ENCODE measurements around the gene PROS1. TPM values are rescaled to one million over a fixed set of nuclear protein-coding genes. Genes with fewer than 3 reads are reported as not detected.
"Not testable (repeated sequence)": the region's sequence is repeated elsewhere in the genome, so short reads cannot be mapped to it uniquely, and the experiment has no call there.

PROS1 gene
- total RNA-seq, 1 donor from 2014 or later, result 12.2 TPM

DNA sequence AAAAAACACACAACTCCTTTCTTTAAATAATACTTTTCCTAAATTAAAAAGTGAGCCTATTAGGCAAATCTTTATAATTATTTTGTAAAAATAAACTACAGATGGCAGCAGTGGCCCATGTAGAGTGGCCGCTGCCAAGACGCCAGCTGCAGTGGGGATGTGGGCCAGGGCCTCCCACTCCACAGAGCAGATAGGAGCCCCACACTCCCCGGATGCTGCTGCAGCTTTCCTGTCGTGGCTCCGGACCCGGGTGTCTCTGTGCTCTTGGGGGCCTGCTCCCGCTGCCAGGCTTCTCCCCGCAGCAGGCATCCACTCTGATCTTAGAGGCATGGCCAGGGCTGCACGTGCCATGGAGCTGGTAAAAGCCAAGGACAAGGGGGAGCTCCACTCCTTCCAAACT lies 67.5 kb downstream of the PROS1 start:
- no peak for FAIRE-seq
- no peak for DNase-seq (ENCODE audit: low spot score in 2 of 2)

DNA sequence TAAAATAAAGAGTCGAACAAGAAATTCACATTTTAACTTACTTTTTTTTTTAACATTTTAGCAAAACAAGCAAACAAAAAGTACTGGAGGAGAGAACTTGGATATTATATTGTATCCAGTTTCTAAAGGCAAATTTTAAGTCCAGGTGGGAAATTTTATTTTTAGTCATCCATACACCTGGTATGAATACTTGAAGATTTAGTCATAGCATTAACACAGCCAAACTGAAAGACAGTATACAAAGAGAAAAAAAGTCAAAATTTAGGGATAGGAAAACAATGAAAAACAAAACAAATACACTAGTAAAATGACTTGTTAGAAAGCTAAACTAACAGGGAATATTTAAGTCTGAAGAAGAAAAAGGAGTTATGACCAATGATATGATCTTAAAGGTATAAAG lies 69.1 kb downstream of the PROS1 start:
- FAIRE-seq, result no peak

DNA sequence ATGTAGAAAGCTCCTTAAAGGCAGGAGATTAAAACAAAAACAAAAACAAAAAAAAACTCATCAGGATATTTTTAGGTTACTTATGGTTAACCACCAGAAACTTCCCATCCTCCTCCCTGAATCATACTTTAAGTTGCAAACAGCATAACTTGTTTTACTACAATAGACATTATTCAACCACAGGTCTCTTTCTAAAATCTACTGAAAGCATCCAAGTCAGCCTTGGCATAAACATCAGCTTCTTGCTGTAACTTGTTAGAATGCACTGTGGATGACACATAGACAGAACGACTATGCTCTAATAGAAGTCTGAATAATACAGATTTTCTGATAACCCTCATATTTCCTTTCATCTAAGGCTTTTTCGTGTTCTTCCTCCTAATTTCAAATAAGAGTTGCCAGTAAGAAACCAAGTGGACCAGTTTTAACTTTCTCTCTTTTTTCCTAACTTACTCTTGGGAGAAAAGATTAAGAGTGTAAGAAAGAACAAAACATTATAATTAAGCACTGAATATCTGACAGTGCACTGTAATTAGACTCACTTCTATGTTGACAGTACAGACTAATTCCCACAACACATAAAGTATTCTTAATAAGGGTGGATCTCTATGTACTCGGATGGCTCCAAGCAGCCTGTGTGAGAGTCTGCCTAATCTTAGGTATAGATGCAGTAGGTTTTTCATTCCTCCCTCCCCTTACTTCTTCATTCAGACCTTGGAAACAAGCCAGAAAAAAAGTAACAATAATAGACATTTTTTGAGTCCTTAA lies 95.3 kb downstream of the PROS1 start:
- not testable (repeated sequence) for DNase-seq (ENCODE audit: low spot score in 2 of 2); FAIRE-seq

More for the DNA sequence above, 69.1 kb downstream of the PROS1 start:
- DNase-seq (ENCODE audit: low spot score in 2 of 2), result no peak

DNA sequence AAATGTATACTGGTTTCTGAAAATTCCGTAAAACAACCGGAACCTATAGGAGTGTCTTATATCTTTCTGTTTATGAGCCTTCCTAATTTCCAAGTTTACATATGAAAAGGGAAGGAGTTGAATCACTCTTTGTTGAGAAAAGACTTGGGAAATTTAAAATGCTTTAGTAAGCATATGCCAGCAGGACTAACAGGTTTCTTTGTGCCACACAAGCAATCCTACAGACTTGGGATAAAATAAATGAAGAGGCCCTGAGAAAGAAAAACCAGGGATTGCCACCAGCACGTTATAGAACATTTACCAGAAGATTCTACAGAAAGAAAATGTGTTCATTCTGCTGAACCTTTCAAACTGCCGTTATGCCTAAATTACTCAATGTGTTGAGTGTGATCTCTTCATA lies 96.3 kb downstream of the PROS1 start:
- not testable (repeated sequence) for DNase-seq (ENCODE audit: low spot score in 2 of 2); FAIRE-seq

DNA sequence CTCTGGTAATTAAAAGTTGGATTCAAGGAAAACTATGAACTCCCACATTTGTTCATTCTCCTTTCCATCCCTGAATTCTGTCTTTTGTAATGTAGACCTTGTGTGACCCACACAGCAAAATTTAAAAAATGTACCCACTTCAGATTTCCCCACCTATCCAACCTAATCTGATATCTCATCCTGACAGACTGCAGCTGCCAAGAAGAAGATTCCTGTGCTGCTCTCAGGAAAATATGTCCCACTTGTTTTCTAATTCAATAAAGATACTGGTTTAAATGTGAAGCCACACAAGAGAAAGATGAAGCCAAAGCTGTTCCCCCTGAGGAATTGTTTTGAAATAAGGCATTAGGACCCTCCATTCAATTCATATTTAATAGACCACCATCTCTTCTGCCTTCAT lies 100.3 kb downstream of the PROS1 start:
- not testable (repeated sequence) for FAIRE-seq

DNA sequence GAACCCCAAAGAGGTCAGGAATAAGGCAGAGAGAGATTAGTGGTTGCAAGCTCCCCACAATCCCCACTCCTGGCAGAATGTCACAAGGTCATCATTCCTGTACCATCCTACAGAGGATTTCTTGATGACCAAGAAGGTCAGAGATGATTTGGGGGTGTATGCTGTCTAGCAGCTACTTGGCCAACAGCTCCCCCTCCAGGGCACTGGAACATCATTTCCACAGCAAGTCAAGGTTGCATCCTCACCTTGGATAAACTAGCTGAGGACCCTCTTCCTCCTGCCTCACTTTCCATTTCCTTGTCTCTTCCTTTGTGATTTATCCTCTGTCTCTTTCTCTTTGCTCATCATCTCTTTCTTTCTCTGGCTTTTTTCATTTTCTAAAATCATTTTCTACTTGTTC lies 106.3 kb downstream of the PROS1 start:
- FAIRE-seq, result no peak
- DNase-seq (ENCODE audit: low spot score in 2 of 2), result no peak

More for the DNA sequence above, 100.3 kb downstream of the PROS1 start:
- not testable (repeated sequence) for DNase-seq (ENCODE audit: low spot score in 2 of 2)

DNA sequence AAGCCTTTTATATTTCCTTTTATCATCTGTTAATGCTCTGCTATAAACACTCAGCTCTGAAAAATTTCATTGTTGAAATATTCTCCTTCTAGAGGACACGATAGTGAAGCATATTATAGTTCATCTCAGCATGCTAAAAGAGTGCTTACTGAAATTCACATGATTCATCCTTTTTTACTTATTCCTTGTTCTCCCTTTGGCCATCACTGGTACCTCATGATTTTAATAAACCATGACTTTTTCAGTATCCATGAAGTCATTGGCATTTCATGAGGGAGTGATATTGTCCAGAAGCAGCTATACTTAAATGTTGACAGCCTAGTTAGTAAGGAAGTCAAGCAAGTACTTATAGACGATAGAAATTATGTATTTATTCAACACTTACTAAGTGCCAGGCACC lies 112.7 kb downstream of the PROS1 start:
- FAIRE-seq, result no peak
- no peak for DNase-seq (ENCODE audit: low spot score in 2 of 2)

DNA sequence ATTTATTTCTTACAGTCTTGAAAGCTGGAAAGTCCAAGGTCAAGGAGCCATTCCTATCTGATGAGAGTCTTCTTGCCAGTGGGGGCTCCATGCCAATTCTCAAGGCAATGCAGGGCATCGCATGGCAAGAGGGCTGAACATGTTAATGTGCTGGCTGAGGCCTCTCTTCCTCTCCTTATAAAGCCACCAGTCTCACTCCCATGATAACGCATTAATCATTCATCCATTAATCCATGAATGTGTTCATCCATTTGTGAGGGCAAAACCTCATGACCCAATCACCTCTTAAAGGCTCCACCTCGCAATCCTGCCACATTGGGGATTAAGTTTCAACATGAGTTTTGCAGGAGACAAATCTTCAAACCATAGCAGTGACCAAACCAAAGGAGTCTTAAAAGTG lies 118.3 kb downstream of the PROS1 start:
- DNase-seq (ENCODE audit: low spot score in 2 of 2) (no peak), FAIRE-seq (no peak)

DNA sequence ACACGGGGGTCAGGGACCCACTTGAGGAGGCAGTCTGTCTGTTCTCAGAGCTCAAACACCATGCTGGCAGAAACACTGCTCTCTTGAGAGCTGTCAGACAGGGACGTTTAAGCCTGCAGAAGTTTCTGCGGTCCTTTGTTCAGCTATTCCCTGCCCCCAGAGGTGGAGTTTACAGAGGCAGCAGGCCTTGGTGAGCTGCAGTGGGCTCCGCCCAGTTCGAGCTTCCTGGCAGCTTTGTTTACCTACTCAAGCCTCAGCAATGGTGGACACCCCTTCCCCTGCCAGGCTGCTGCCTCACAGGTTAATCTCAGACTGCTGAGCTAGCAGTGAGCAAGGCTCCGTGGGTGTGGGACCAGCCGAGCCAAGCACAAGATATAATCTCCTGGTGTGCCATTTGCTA lies 121.5 kb downstream of the PROS1 start:
- FAIRE-seq; DNase-seq (ENCODE audit: low spot score in 2 of 2): not testable (repeated sequence)

DNA sequence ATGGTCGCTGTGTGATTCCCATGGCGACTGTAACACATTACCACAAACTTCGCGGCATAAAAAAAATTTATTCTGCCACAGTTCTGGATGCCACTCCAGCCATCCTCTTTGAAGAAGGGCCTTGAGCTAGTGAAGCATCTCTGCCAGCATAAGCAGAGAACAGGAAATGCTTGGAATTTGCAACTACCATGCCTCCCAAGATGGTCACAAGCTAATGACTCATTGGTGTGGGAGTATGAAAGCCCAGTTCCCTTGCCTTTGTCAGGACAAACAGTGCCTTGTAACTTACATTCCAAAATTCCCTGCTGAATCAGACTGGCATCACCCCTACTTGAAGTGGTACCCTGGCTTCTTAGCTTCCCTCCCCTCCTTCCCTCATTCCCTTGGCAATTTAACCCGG lies 129.7 kb downstream of the PROS1 start:
- DNase-seq (ENCODE audit: low spot score in 2 of 2) (no peak), FAIRE-seq (no peak)

DNA sequence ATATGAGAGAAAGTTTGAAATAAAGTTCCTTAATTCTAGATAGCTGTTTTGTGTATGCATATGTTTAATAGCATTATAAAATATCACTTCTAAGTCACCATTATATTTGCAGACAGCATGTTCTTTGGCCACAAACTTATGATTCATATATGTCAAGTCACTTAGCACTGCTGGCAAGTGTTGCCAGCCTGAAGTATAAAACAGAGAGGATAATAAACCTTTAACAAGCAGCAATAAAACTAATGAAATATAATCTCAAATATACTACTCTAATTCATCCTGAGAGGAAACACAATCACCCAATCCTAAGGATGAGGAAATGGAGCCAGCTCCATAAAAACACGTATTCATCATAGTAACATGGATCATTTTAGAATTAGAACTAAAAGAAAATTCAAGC lies 134.5 kb downstream of the PROS1 start:
- DNase-seq (ENCODE audit: low spot score in 2 of 2); FAIRE-seq: not testable (repeated sequence)

Small RNA genes lying within 50 kb of the gene (small RNA-seq; reads per million reads assigned to genes)
- gene RF00019 (not detected), gene RNU6-488P (not detected), gene RNU6-511P (not detected)

Other genes starting within 250 kb of the PROS1 start
- 18.3 TPM for gene ARL13B, start 6.3 kb upstream of the PROS1 start, total RNA-seq
- not detected for gene STX19, start 54.7 kb upstream of the PROS1 start, total RNA-seq
- 10.2 TPM for gene DHFR2, start 89.0 kb upstream of the PROS1 start, total RNA-seq
- gene NSUN3, start 89.2 kb upstream of the PROS1 start, total RNA-seq, result 26.9 TPM